ENCODE results near the gene LMNB1. TPM values are rescaled to one million over a fixed set of nuclear protein-coding genes. Genes with fewer than 3 reads are reported as not detected.

LMNB1 gene
- total RNA-seq, 1 donor from 2014 or later: 112 TPM

DNA sequence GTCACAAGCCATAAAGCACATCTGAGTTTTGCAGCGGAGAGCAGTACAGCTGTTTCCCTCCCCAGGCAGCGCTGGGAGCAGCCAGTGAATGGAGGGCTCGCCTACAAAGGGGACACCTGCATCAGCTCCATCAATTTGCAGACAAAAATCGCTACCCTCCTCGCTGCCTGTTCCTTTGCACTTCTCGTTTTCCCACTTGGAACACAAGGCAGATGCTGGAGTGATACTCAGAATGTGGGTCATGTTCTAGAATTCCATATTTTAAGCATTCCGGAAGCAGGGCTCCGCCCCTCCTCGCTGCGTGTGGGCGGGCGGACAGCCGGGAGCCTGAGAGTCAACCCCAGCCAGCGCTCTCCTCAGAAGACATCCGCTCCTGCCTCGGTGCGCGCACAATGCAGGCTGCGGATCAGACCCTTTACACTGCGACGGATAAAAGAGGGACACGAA lies 92.1 kb downstream of the LMNB1 start:
- TF ChIP-seq, protein P1, sequence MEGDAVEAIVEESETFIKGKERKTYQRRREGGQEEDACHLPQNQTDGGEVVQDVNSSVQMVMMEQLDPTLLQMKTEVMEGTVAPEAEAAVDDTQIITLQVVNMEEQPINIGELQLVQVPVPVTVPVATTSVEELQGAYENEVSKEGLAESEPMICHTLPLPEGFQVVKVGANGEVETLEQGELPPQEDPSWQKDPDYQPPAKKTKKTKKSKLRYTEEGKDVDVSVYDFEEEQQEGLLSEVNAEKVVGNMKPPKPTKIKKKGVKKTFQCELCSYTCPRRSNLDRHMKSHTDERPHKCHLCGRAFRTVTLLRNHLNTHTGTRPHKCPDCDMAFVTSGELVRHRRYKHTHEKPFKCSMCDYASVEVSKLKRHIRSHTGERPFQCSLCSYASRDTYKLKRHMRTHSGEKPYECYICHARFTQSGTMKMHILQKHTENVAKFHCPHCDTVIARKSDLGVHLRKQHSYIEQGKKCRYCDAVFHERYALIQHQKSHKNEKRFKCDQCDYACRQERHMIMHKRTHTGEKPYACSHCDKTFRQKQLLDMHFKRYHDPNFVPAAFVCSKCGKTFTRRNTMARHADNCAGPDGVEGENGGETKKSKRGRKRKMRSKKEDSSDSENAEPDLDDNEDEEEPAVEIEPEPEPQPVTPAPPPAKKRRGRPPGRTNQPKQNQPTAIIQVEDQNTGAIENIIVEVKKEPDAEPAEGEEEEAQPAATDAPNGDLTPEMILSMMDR (conservative IDR thresholded peaks at IDR 0.05; ENCODE audit: low read depth, low read length): no peak
- no peak for DNase-seq (ENCODE audit: low read depth)
- H3K4me3 ChIP-seq (ENCODE audit: low read depth, low read length): peak overlapping the region; percentile 49

DNA sequence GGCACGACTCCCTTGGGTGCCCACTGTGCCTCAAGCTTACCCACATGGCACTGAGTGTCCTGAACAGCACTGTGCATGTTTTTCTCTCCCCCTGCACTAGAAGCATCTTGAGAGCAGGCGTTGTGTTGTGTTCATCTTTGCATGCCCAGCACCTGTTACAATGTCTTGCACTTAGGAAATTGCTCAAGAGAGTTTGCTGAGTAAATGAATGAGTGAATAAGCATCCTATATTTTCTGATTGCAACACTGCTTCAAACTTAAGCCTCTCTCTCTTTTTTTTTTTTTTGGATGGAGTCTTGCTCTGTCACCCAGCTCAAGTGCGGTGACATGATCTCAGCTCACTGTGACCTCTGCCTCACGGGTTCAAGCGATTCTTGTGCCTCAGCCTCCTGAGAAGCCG lies 94.5 kb downstream of the LMNB1 start:
- TF ChIP-seq, protein P1 (conservative IDR thresholded peaks at IDR 0.05; ENCODE audit: low read depth, low read length): no peak
- H3K4me3 ChIP-seq (ENCODE audit: low read depth, low read length): no peak overlapping the region
- no peak for DNase-seq (ENCODE audit: low read depth)

DNA sequence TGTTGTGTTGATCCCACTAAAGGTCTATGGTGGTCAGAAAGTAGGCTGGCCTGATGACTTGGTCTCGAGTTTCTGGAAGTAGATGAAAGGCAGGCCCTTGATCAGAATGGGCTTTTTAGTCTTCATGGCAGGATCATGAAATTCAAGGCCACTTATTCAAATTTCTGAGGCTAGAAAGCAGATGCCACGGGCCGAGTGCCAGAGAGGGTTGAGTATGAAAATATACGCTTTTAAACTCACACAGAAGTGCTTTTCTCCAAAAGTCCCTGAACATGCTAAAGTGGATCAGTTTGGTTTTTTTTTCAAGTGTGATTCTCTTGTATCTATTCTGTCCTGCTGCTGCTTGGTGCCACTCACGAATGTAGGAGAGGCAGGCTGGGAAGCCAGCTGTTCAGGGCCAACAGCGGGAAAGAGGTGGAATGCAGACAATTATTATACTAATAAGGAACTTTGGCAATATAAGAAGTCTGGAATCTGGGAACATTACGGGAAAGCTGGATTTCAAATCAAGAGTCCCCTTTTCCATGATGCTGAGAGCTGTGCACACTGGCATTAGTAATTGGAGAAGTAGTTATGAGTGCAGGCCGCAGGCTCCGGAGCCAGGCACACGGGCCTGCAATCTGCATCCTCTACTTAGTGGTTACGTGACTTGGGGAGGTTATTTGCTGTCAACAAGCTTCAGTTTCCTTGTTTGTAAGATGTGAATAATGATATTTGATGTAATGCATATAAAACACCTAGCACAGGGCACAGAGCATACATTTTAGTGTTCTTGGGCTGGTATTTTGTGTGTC lies 95.8 kb downstream of the LMNB1 start:
- DNase-seq (ENCODE audit: low read depth): no peak
- TF ChIP-seq, protein P1 (conservative IDR thresholded peaks at IDR 0.05; ENCODE audit: low read depth, low read length): no peak
- no peak overlapping the region for H3K4me3 ChIP-seq (ENCODE audit: low read depth, low read length)

DNA sequence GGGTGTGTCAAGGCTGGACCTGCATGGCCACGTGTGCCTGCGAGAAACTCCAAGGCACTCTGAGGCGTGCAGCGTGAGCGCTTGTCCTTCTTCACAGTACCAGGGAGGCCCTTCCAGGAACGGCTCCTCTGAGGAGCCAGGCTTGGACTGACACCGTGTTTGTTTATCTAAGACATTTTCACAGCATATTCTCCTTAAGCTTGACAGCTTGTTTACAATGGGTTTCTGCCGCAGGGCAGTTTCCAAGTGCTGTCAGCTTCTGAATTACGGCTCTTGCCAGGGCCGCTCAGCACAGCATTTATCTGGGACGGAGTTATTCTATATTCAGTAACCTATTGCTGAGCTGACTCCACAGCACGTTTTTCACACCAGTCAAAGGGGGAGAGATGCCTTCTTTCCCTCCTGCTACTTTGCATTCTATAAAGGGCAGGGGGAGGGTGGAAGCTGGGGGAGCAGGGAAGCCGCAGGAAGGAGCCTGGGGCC lies 98.4 kb downstream of the LMNB1 start:
- H3K4me3 ChIP-seq (ENCODE audit: low read depth, low read length): no peak overlapping the region
- TF ChIP-seq, protein P1 (conservative IDR thresholded peaks at IDR 0.05; ENCODE audit: low read depth, low read length): no peak
- DNase-seq (ENCODE audit: low read depth): no peak

DNA sequence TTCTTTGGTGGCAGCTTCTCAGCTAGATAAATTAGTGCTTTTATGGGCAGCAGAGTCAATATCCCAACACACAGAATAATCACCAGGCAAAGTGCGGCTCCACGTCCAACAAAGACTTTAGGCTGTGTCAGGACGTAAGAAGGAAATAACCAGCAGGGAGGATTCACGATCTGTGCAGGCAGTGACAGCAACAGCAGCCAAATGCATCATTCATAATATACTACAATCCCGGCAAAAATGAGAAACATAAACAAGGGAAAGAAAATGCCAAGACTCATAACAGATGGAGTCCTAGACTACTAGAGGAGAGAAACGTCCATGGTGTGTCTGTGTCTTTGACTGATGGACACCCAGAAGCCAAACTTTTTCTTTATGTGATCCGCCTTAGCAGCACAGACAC lies 100.7 kb downstream of the LMNB1 start:
- H3K4me3 ChIP-seq (ENCODE audit: low read depth, low read length): no peak overlapping the region
- TF ChIP-seq, protein P1 (conservative IDR thresholded peaks at IDR 0.05; ENCODE audit: low read depth, low read length): no peak
- no peak for DNase-seq (ENCODE audit: low read depth)

DNA sequence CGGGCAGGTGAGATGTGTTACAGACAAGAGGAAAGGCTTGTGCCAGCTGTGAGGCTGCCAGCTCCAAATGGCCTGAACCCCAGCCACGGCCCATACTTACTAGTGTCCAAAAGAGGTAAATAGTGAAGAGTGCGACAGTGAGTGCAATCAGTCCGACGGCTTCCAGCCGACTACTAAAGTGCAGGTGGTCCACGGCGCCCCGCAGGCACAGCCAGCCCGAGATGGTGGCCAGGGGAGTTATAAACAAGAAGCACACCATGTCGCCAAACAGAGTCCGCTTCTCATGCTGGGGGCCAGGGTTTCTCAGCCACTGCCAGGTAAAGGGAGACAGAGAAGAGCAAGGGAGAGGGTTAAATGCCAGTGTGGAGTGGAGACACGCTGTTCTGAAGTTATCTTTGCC lies 101.1 kb downstream of the LMNB1 start:
- TF ChIP-seq, protein P1 (conservative IDR thresholded peaks at IDR 0.05; ENCODE audit: low read depth, low read length): no peak
- DNase-seq (ENCODE audit: low read depth): no peak
- H3K4me3 ChIP-seq (ENCODE audit: low read depth, low read length): no peak overlapping the region

DNA sequence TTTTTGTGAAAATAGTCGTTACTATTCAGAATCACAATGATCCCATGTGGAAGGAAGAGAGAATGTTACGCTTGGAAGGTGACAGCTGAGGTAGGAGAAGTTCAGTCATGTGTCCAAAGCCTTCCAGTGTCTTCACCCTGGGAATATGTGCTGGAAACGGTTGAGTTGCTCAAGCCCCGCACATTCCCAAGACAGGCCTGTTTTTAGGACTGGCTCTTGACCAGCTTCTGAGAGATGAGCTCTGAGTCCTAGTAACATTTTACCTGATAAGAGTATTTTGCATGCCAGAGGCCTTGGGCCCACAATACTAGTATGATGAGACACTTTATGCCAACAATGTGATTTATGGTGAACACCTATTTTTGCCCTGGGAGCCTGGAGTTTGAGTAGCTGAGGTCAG lies 101.7 kb downstream of the LMNB1 start:
- DNase-seq (ENCODE audit: low read depth): no peak
- TF ChIP-seq, protein P1 (conservative IDR thresholded peaks at IDR 0.05; ENCODE audit: low read depth, low read length): no peak
- H3K4me3 ChIP-seq (ENCODE audit: low read depth, low read length): no peak overlapping the region
